ENCODE results near the gene C20orf173. TPM values are rescaled to one million over a fixed set of nuclear protein-coding genes. Genes with fewer than 3 reads are reported as not detected.

C20orf173 gene
- total and polyA plus RNA-seq, 2 of the 13 experiments (the other 11 are each of a cell fraction or from before 2014, with no cell fraction given), result not detected

- DNase-seq (ENCODE audit: low spot score) (no peak), FAIRE-seq (no peak), ATAC-seq (no peak)
- no TSS peak for BruUV-seq (replicated peaks)
- no peak overlapping the region for H3K4me3 ChIP-seq (replicated peaks in 1 of 3; ENCODE audit: insufficient read depth in 1 of 3, low read depth in 2 of 3, low read length in 3 of 3)
- no peak overlapping the region for H3K4me2 ChIP-seq (ENCODE audit: low read depth, low read length)
- no peaks in the 10 kb centered on the region for H4K20me1 ChIP-seq (ENCODE audit: insufficient read depth, low read length)
- in situ Hi-C loops (cut with HindIII; ENCODE audit: extremely low pct_ligation_motif_present, low pct_unique_long_range_greater_than_20kb), result no loop called here
- ChIA-PET POLR2A (interaction anchor here (1.1 kb wide), 1 partner anchor 54 kb away, joined by 5 read pairs; the partner anchor contains the start of gene CEP250), CTCF (ENCODE audit: low intra/inter-chr PET ratio, low total read pairs) (no interaction called here)
- 97% methylated on average over 10 of the region's 10 CpGs for WGBS (ENCODE audit: low lambda C conversion rate)
- H3K27me3 ChIP-seq (ENCODE audit: control insufficient read depth in 1 of 2, insufficient read depth in 2 of 2, low read length in 2 of 2), result no peaks in the 10 kb centered on the region
- no peaks in the 10 kb centered on the region for H3K79me2 ChIP-seq (ENCODE audit: insufficient read depth, low read length)
- H3K9ac ChIP-seq (ENCODE audit: insufficient read depth, low read depth, low read length), result no peak overlapping the region
- no peak overlapping the region for H2AFZ ChIP-seq (ENCODE audit: low read length)
- peaks cover 62 to 93% of the 10 kb centered on the region in 2 experiments for H3K36me3 ChIP-seq (replicated peaks in 1 of 2; ENCODE audit: control insufficient read depth in 1 of 2, insufficient read depth in 2 of 2, low read length in 2 of 2)
- intact Hi-C loops (cut with micrococcal nuclease; ENCODE audit: unreplicated experiment), result no loop called here
- H3K9me3 ChIP-seq (ENCODE audit: low read length), result no peaks in the 10 kb centered on the region
- H3K4me1 ChIP-seq (ENCODE audit: insufficient read depth, low read length), result peaks cover 9% of the 10 kb centered on the region; the same call in 1 of the 2 replicates
- H3K27ac ChIP-seq (ENCODE audit: extremely low read length, insufficient read depth, low read length), result no peak overlapping the region
- TF ChIP-seq, protein P1, sequence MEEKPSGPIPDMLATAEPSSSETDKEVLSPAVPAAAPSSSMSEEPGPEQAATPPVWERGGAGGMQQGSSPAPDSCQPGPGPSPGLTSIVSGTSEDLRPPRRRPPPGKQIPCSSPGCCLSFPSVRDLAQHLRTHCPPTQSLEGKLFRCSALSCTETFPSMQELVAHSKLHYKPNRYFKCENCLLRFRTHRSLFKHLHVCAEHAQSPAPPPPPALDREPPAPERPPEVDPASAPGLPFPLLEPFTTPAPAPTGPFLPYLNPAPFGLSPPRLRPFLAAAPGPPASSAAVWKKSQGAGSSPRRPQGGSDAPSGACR (CRISPR knock-in tag; IDR thresholded peaks at IDR 0.05), result no peak
- TF ChIP-seq, protein P2, sequence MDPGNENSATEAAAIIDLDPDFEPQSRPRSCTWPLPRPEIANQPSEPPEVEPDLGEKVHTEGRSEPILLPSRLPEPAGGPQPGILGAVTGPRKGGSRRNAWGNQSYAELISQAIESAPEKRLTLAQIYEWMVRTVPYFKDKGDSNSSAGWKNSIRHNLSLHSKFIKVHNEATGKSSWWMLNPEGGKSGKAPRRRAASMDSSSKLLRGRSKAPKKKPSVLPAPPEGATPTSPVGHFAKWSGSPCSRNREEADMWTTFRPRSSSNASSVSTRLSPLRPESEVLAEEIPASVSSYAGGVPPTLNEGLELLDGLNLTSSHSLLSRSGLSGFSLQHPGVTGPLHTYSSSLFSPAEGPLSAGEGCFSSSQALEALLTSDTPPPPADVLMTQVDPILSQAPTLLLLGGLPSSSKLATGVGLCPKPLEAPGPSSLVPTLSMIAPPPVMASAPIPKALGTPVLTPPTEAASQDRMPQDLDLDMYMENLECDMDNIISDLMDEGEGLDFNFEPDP (CRISPR knock-in tag; conservative IDR thresholded peaks at IDR 0.05), result 0 out of 2 replicates have a peak, but pooled peaks have one; percentile 50
Measured at GRCh38 chr20:35508493-35509218, 20.8 kb downstream of the C20orf173 start.

- no peak overlapping the region for H3K27ac ChIP-seq (ENCODE audit: extremely low read length, insufficient read depth, low read length)
- in situ Hi-C loops (cut with HindIII; ENCODE audit: extremely low pct_ligation_motif_present, low pct_unique_long_range_greater_than_20kb), result no loop called here
- 0 out of 2 replicates have a peak, but pooled peaks have one; percentile 11 for TF ChIP-seq RXRA (CRISPR knock-in tag; IDR thresholded peaks at IDR 0.05)
- TF ChIP-seq ZNF280D (CRISPR knock-in tag; IDR thresholded peaks at IDR 0.05), result no peak
- no peak overlapping the region for H3K4me3 ChIP-seq (replicated peaks in 1 of 3; ENCODE audit: insufficient read depth in 1 of 3, low read depth in 2 of 3, low read length in 3 of 3)
- no peaks in the 10 kb centered on the region for H3K27me3 ChIP-seq (ENCODE audit: control insufficient read depth in 1 of 2, insufficient read depth in 2 of 2, low read length in 2 of 2)
- H2AFZ ChIP-seq (ENCODE audit: low read length), result no peak overlapping the region
- H3K4me1 ChIP-seq (ENCODE audit: insufficient read depth, low read length), result peaks cover 9% of the 10 kb centered on the region; the same call in 1 of the 2 replicates
- ATAC-seq (no peak), FAIRE-seq (no peak), DNase-seq (ENCODE audit: low spot score) (no peak)
- no TSS peak for BruUV-seq (replicated peaks)
- 94% methylated on average over 6 of the region's 6 CpGs for WGBS (ENCODE audit: low lambda C conversion rate)
- CTCF ChIA-PET (ENCODE audit: low intra/inter-chr PET ratio, low total read pairs), result no interaction called here
- POLR2A ChIA-PET, result interaction anchor here (0.6 to 1.4 kb wide), 5 partner anchors 11 to 117 kb away, joined by 3 to 6 read pairs (median 3); partner anchors contain the start of gene ERGIC3
- intact Hi-C loops (cut with micrococcal nuclease; ENCODE audit: unreplicated experiment), result no loop called here
- peaks cover 72 to 96% of the 10 kb centered on the region in 2 experiments for H3K36me3 ChIP-seq (replicated peaks in 1 of 2; ENCODE audit: control insufficient read depth in 1 of 2, insufficient read depth in 2 of 2, low read length in 2 of 2)
- no peaks in the 10 kb centered on the region for H4K20me1 ChIP-seq (ENCODE audit: insufficient read depth, low read length)
- H3K79me2 ChIP-seq (ENCODE audit: insufficient read depth, low read length), result no peaks in the 10 kb centered on the region
- H3K4me2 ChIP-seq (ENCODE audit: low read depth, low read length), result no peak overlapping the region
- H3K9ac ChIP-seq (ENCODE audit: insufficient read depth, low read depth, low read length), result no peak overlapping the region
- no peaks in the 10 kb centered on the region for H3K9me3 ChIP-seq (ENCODE audit: low read length)
Measured at GRCh38 chr20:35506872-35507638, 22.4 kb downstream of the C20orf173 start.
